ENCODE data around the gene GPR15.

GPR15 gene

GRCh38 chr3:98528474-98529346 lies 3.1 kb upstream of the GPR15 start:
- no peak for DNase-seq
- intact Hi-C loops (cut with DNase I): no loop called here

- no peak for DNase-seq
- intact Hi-C loops (cut with DNase I): no loop called here
Observed at GRCh38 chr3:98529856-98530459, 1.8 kb upstream of the GPR15 start.

- intact Hi-C loops (cut with DNase I): no loop called here
- no peak for DNase-seq
Observed at GRCh38 chr3:98530676-98531075, 1.1 kb upstream of the GPR15 start.

- DNase-seq: no peak
- intact Hi-C loops (cut with DNase I): no loop called here
Observed at GRCh38 chr3:98532275-98532637, 478 bp downstream of the GPR15 start.

- intact Hi-C loops (cut with DNase I): no loop called here
Observed at GRCh38 chr3:98532709-98533571, 1.2 kb downstream of the GPR15 start.

GRCh38 chr3:98534168-98534567 lies 2.4 kb downstream of the GPR15 start:
- no peak for DNase-seq
- intact Hi-C loops (cut with DNase I): no loop called here

More at GRCh38 chr3:98532709-98533571, 1.2 kb downstream of the GPR15 start:
- no peak for DNase-seq

- intact Hi-C loops (cut with DNase I): no loop called here
- DNase-seq: no peak
Observed at GRCh38 chr3:98534734-98535133, 3.0 kb downstream of the GPR15 start.

GRCh38 chr3:98536456-98537017 lies 4.8 kb downstream of the GPR15 start:
- intact Hi-C loops (cut with DNase I): no loop called here
- DNase-seq: no peak

- DNase-seq: no peak
- intact Hi-C loops (cut with DNase I): no loop called here
Observed at GRCh38 chr3:98540346-98540745, 8.6 kb downstream of the GPR15 start.

- DNase-seq: no peak
- intact Hi-C loops (cut with DNase I): no loop called here
Observed at GRCh38 chr3:98541695-98542094, 9.9 kb downstream of the GPR15 start.

- intact Hi-C loops (cut with DNase I): no loop called here
- no peak for DNase-seq
Observed at GRCh38 chr3:98542623-98543022, 10.8 kb downstream of the GPR15 start.

- no peak for DNase-seq
- intact Hi-C loops (cut with DNase I): no loop called here
Observed at GRCh38 chr3:98545940-98546339, 14.2 kb downstream of the GPR15 start.

- DNase-seq: no peak
- intact Hi-C loops (cut with DNase I): no loop called here
Observed at GRCh38 chr3:98548544-98548943, 16.8 kb downstream of the GPR15 start.

- DNase-seq: no peak
- intact Hi-C loops (cut with DNase I): no loop called here
Observed at GRCh38 chr3:98550833-98551232, 19.1 kb downstream of the GPR15 start.

GRCh38 chr3:98551236-98551635 lies 19.5 kb downstream of the GPR15 start:
- intact Hi-C loops (cut with DNase I): no loop called here
- DNase-seq: no peak

GRCh38 chr3:98551754-98552153 lies 20.0 kb downstream of the GPR15 start:
- no peak for DNase-seq
- intact Hi-C loops (cut with DNase I): no loop called here

GRCh38 chr3:98552232-98553020 lies 20.6 kb downstream of the GPR15 start:
- no peak for DNase-seq
- intact Hi-C loops (cut with DNase I): no loop called here

GRCh38 chr3:98553021-98553563 lies 21.3 kb downstream of the GPR15 start:
- intact Hi-C loops (cut with DNase I): no loop called here
- DNase-seq: no peak

GRCh38 chr3:98553753-98554152 lies 22.0 kb downstream of the GPR15 start:
- DNase-seq: no peak
- intact Hi-C loops (cut with DNase I): no loop called here

Data from head of caudate nucleus (tissue), 42 donors.